Limb (tissue), 2 donors: ENCODE data around the gene MRPS25.

Source experiments
- DNase-seq, 2 donors: peaks; one replicate each; pipeline ENCODE4 v3.0.0-alpha.2; 2016; ENCODE audit errors: extremely low spot score in 2 of 2

The MRPS25 gene

DNA sequence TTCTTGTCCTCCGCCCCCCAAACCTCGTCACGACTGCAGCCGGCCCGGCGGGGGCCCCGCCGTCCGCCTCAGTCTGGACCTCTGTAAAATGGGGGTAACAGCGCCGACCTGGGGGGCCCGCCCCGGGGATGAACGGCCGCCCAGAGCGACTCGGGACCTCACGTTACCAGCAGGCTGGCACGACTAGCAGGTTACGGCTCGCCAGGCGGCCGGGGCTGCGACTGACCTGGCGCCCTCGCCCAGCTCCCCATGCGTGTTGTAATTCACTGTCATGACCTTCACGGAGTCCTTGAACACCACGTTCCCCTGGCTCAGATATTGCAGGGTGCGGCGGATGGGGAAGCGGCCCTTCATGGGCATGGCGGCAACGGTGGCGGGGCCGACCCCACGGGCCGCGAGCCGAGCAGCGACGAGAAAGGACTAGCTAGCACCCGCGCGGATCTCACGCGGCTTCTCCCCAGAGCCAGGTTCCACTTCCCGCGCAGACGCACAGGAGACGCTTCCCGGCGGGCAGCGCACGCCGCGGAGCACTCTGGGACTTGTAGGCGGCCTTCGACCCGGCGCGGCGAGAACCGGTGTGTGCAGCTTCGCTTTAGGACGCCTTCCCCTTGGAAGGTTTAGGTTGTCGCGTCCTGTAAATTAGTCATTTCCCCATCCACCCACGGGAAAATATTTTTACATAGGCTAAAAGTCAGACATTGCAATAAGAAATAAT, at the start of gene MRPS25:
MRPS25 (minus strand) TSS at position 481 of the 715 bp plus-strand sequence; CDS start at position 360, 121 bp downstream.
- DNase-seq = peak; percentile 88 to 91

- DNase-seq = no peak
These were observed 48.8 kb upstream of the MRPS25 start for GRCh38 chr3:15113884-15114283.

- DNase-seq = no peak
These were observed 48.4 kb upstream of the MRPS25 start for GRCh38 chr3:15113471-15113870.

- DNase-seq = no peak
These were observed 46.9 kb upstream of the MRPS25 start for GRCh38 chr3:15112011-15112410.

DNA sequence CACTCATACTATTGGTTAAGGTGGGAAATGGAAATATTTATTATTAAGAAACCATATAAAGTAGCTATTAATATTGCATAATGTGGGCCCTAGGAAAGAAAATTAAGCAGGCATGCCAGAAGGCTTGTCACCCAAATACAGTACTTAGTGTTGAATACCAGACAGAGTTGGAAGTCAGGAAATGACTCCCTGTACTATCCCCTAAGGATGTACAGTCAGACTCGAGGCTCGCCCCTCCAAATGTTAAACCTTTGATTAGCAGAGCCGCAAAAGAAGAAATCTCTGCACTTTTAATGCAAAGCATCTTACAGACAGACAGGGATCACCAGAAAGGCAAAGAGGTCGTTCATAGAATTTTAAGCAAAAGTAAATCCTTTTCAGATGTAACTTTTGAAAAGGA, 45.1 kb upstream of the MRPS25 start:
- no peak for DNase-seq

- DNase-seq = no peak
These were observed 43.8 kb upstream of the MRPS25 start for GRCh38 chr3:15108869-15109268.

DNA sequence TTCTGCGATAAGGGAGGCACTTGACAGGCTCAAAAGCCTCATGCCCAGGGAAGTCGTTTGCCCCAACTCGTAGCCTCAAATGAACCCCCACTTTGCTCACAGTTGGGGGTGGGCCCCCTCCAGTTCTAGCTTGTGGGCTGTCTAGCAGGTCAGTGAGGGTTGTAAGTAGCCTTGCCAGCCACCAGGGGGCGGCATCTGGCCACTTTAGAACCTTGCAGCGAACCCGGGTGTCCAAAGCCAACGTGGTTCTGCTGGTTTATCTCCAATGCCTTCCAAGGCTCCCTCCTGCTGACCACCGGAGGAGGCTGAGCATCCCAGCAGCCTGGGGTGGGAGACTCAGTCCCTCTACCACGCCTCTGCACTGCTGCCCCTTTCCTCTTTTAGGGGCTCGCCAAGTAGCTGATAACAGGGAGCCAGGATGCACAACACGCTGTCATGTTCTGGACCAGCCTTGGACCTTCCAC, 43.0 kb upstream of the MRPS25 start:
- peak; percentile 27 to 82 for DNase-seq

DNA sequence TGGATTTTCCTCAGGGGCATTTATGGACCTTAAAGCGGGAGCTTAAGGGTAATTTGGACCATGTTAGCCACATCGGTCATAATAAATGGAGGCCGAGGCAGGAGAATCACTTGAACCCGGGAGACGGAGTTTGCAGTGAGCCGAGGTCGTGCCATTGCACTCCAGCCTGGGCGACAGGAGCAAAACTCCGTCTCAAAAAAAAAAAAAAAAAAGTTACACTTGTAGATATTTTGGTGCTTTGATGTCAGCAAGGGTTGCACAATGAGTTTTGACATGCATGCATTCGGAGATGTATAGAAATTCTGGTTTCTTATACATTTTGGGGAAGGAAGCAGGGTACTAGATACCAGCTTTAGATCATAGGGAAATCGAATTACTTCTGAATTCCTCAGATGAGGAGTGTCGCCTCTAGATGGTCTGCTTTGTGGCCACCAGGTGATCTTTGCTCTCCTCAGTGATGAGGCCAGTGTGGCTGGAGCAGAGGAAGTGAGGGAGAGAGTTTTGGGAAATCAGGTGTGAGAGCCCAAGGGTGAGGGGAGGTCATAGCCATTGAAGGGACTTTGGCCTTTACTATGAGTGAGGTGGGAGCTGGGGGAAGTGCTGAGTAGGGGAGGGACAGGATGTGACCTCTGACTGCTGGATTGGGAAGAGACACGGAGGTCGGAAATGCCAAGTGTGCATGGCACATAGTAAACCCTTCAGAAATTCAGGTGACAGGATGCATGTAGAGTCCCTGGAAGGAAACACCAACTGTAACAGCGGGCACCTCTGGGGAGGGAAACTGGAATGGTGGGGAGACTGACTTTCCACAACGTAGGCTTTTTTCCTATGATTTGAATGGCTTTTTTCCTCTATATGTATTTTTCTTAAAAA, 42.2 kb upstream of the MRPS25 start:
- DNase-seq = no peak

DNA sequence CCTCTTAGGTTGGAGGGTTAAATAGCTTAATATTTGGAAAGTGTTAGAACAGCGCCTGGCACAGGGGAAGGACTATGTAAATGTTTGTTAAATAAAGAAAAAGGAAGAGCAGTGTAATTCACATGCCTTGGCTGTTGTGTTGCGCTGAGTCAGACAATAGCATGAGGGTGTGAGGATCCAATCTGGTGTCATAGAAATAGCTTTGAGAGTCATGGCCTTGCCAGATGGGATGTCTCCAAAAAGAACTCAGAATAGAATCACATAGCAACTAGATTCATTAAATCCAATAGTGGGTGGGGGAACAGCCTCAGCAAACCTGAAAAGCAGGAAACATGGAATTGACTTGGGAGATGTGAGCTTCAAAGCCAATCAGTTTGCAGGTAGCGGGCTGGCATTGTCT, 37.7 kb upstream of the MRPS25 start:
- no peak for DNase-seq

DNA sequence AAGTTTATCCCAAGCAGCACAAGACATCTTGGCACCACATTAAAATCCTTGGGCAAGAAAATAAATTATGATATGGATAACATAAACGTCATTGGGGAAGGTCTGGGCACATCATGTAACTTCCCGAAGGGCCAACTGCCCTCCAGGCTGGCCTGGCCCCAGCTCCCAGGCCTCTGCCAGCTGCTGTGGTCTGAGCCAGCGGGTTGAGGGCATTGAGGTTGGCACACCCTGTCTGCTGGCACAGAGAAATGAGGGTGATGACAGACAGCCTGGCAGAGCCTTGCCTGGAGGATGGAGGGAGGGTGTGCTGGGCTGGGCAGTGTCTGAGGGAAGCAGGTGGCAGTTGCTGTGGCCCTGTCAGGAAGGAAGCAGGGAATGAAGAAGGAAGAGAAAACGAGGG, 37.1 kb upstream of the MRPS25 start:
- no peak for DNase-seq

DNA sequence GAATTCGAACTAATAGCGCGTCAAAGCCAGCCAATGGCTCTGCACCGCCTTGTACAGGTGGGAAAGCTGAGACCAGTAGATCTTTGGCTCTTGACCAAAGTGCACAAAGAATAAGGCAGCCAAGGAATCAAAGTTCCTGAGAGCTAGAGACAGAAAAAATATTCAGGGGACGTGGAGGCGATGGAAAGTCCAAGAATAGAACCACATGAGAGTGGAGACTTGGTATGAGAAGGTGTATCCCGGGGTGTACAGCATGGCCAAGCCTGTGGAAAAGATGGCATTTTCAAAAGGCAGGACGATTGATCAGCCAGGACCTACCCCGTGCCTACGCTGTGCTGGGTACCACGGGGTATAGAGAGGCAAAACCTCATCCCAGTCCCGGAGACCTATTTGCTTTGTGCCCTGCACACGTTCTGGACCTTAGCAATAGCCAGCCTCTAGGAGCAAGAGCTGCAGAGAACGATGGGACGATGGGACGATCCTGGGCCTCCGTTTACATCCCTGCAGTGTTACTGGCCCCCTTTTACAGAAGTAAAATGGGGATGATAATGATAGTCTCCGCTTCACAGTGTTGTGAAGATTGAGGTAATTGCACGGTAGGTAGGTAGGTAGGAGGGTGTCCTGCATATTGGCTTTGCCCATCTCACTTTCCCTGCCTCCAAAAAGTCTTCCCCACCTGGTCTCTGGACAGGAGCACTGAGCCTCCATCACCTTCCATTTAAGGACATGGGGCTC, 34.4 kb upstream of the MRPS25 start:
- no peak for DNase-seq

DNA sequence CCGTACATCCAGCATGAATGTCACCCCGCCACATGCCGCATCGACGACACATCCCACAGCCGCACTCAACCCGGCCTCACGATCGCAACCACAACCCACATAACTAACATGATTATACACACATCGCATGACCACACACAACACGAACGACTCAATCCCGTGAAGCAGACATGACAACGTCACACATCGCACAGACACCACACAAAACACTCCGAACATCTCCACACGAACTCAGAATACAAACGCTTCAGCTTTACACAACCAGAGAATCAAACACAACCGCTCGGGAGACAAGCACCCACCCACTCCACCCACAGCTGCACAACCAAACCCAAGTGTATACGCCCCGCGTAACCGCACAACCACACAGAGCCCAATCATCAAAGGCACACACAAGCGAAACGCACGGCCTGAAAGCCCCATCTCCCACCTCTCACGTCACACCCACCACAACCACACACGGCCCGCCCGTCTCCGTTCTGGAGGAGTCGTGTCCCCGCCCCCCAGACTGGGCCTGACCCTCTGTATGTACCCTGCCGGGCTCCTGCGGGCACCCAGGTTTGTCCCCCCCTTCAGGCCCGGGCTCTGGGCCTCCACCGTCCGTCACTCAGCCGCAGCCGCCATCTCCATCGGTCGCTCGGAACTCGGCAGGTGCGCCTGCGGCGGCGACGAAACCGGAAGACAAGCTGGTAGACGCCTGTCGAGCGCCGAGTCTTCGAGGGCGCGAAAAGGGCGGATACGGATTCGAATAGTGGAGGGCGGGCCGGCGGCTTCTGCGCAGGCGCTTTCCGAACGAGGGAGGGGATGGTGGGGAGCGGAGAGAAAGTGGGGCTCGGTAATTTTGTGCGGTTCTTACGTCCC, 33.6 kb upstream of the MRPS25 start, which contains the start of gene RBSN:
RBSN (minus strand) TSS at position 646 of the 861 bp plus-strand sequence. CDS start 3,028 bp downstream, outside the sequence.
- DNase-seq = peak; percentile 95 to 97

DNA sequence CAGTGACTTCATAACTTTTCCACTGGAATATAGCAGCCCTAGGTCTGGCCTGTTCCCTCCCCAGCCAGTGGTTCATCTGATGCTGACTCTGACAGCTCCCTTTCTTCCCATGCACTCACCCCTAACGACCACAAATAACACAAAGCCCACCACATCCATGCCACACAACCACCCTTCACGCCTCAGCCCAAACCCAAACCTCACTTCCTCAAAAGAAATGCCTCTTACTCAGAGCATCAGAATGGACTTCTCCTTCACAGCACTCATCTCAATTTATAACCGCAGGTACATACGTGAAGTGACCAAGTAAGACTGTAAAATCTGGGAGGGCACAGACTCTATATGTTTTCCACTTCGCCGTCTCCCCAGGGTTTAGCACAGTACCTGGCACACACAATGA, 32.8 kb upstream of the MRPS25 start:
- DNase-seq = no peak

- no peak for DNase-seq
These were observed 30.9 kb upstream of the MRPS25 start for GRCh38 chr3:15096046-15096445.

GRCh38 chr3:15094187-15094875, 29.2 kb upstream of the MRPS25 start:
- DNase-seq = no peak

- DNase-seq = no peak
These were observed 27.6 kb upstream of the MRPS25 start for GRCh38 chr3:15092686-15093085.

DNA sequence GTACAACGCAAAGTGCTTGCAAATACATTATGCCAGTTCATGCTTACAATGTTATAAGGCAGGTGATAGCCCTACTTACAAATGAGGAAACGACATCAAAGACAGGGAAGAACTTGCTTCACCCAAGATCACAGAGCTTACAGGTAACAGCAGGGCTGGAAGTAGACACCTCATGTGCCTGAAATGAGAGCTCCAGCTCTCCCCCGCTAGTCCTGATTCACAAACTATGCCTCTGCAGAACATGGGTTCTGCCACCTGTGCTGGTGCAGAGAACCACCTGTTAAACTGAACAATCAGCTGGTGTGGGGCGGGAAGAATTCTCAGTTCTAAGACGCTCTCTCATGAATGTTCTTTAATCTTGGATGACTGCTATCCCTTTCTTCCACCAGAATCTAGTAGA, 26.5 kb upstream of the MRPS25 start:
- no peak for DNase-seq

- DNase-seq = no peak
These were observed 24.1 kb upstream of the MRPS25 start for GRCh38 chr3:15089201-15089600.

GRCh38 chr3:15086699-15087098, 21.6 kb upstream of the MRPS25 start:
- DNase-seq = no peak

GRCh38 chr3:15086263-15086662, 21.1 kb upstream of the MRPS25 start:
- no peak for DNase-seq
